HL-60 (cell line): ENCODE data around the gene KIF25.

Experiments
- DNase-seq, 2 experiments: peaks; one replicate each; pipeline ENCODE4 v3.0.0-alpha.2; 2010 to 2020; ENCODE audit warnings: low read depth in 1 of 2, low spot score in 1 of 2
- H3K27ac ChIP-seq: fragments of 250-450 bp; sonication (Bioruptor Pico); replicated peaks from 2 replicates; pipeline ENCODE4 v1.5.1; 2020; ENCODE audit warnings: mild to moderate bottlenecking, moderate library complexity
- H3K27me3 ChIP-seq: fragments of 250-450 bp; sonication (Bioruptor Pico); 2 replicates; pipeline ENCODE4 v1.5.1; 2021; ENCODE audit warnings: mild to moderate bottlenecking, moderate library complexity; ENCODE audit not compliant: insufficient read depth, poor library complexity, severe bottlenecking
- H3K4me3 ChIP-seq: replicated peaks from 2 replicates; pipeline ENCODE4 v1.5.1; 2011; ENCODE audit warnings: mild to moderate bottlenecking, control low read depth, low read length; ENCODE audit not compliant: insufficient read depth
- CTCF ChIP-seq: IDR thresholded peaks from one replicate; pipeline ENCODE4 v1.5.1; 2011; ENCODE audit warnings: low read length, control low read depth, inconsistent platforms; ENCODE audit not compliant: insufficient read depth
- GABPA ChIP-seq: IDR thresholded peaks from 2 replicates; pipeline ENCODE4 v1.6.1; 2012; ENCODE audit warnings: low read depth
- POLR2AphosphoS5 ChIP-seq: IDR thresholded peaks from 2 replicates; pipeline ENCODE4 v1.6.1; 2012; ENCODE audit warnings: low read depth
- REST ChIP-seq: IDR thresholded peaks from 2 replicates; pipeline ENCODE4 v1.6.1; 2012; ENCODE audit warnings: low read depth; ENCODE audit not compliant: insufficient replicate concordance
- SPI1 ChIP-seq: IDR thresholded peaks from 2 replicates; pipeline ENCODE4 v1.6.1; 2012; ENCODE audit warnings: low read depth, mild to moderate bottlenecking, borderline replicate concordance

Gene KIF25

GRCh38 chr6:168055696-168056489 lies 58.4 kb downstream of the KIF25 start:
- Histone ChIP-seq H3K27ac (no peak overlapping the region), H3K27me3 (no peaks in the 10 kb centered on the region), H3K4me3 (no peak overlapping the region)
- DNase-seq, result no peak
- TF ChIP-seq CTCF (no peak), SPI1 (no peak), POLR2AphosphoS5 (no peak), REST (no peak), GABPA (no peak)

- DNase-seq, result no peak
- Histone ChIP-seq H3K27me3 (no peaks in the 10 kb centered on the region), H3K27ac (no peak overlapping the region), H3K4me3 (no peak overlapping the region)
- no peak for TF ChIP-seq SPI1
- TF ChIP-seq POLR2AphosphoS5, result no peak
- no peak for TF ChIP-seq CTCF
- no peak for TF ChIP-seq REST
- no peak for TF ChIP-seq GABPA
Measured at GRCh38 chr6:168056892-168057527, 59.5 kb downstream of the KIF25 start.

GRCh38 chr6:168057836-168058235 lies 60.4 kb downstream of the KIF25 start:
- H3K4me3 ChIP-seq, result no peak overlapping the region
- no peak for DNase-seq
- no peak overlapping the region for H3K27ac ChIP-seq
- H3K27me3 ChIP-seq, result no peaks in the 10 kb centered on the region
- TF ChIP-seq GABPA (no peak), POLR2AphosphoS5 (no peak), CTCF (no peak), REST (no peak), SPI1 (no peak)
